Measurements from ENCODE around the gene UPP2. TPM values are rescaled to one million over a fixed set of nuclear protein-coding genes. Genes with fewer than 3 reads are reported as not detected.

The UPP2 gene
- total RNA-seq, 1 experiment from 2014 or later: not detected

DNA sequence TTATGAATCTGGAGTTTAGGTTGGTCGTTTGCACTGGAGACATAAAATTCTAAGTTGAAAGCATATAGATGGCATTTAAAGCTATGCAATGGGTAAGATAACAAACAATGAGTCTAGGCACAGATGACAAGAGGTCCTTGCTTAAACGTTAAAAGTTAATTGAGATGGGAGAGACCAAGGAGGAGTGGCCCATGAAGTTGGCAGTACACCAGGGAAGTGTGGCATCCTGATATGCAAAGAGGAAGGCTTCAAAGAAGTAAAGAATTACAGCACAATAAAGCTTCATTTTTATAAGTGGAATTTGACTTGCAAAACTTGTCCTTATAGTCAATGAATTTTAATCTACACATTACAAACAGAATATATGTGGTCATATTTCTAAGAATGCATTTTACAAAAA is 23.2 kb downstream of the UPP2 start:
- no TSS peak for BruUV-seq (replicated peaks)
- H3K27me3 ChIP-seq (ENCODE audit: insufficient read depth, low read depth): no peaks in the 10 kb centered on the region
- POLR2A ChIA-PET (ENCODE audit: unreplicated experiment): no interaction called here
- no peak for TF ChIP-seq EZH2 (IDR thresholded peaks at IDR 0.05; ENCODE audit: low read depth)
- no peak for TF ChIP-seq CTCF (conservative IDR thresholded peaks at IDR 0.05)
- no peaks in the 10 kb centered on the region for H4K20me1 ChIP-seq (ENCODE audit: insufficient read depth)
- H3F3A ChIP-seq (ENCODE audit: insufficient read depth, low read depth): no peaks in the 10 kb centered on the region
- H3K36me3 ChIP-seq (ENCODE audit: low read depth): no peaks in the 10 kb centered on the region
- DNase-seq: no peak
- no peaks in the 10 kb centered on the region for H3K9me3 ChIP-seq (ENCODE audit: insufficient read depth, low read depth)
- H2AFZ ChIP-seq: no peak overlapping the region
- H3K4me1 ChIP-seq (replicated peaks; ENCODE audit: insufficient read depth): no peaks in the 10 kb centered on the region
- no peaks in the 10 kb centered on the region for H3K79me2 ChIP-seq (ENCODE audit: low read depth)
- H3K27ac ChIP-seq: no peak overlapping the region
- no peak overlapping the region for H3K4me2 ChIP-seq
- no peaks in the 10 kb centered on the region for H3K9me2 ChIP-seq (ENCODE audit: insufficient read depth)
- H3K4me3 ChIP-seq: no peak overlapping the region
- intact Hi-C loops (cut with micrococcal nuclease; ENCODE audit: unreplicated experiment): no loop called here
- CTCF ChIA-PET: no interaction called here

- CTCF ChIA-PET: no interaction called here
- no peak for TF ChIP-seq CTCF (conservative IDR thresholded peaks at IDR 0.05)
- TF ChIP-seq EZH2 (IDR thresholded peaks at IDR 0.05; ENCODE audit: low read depth): no peak
- intact Hi-C loops (cut with micrococcal nuclease; ENCODE audit: unreplicated experiment): no loop called here
- Histone ChIP-seq H3K27me3 (ENCODE audit: insufficient read depth, low read depth) (no peaks in the 10 kb centered on the region), H3K79me2 (ENCODE audit: low read depth) (no peaks in the 10 kb centered on the region), H3K4me1 (replicated peaks; ENCODE audit: insufficient read depth) (no peaks in the 10 kb centered on the region; the same call in 1 of the 2 replicates), H3K9me2 (ENCODE audit: insufficient read depth) (no peaks in the 10 kb centered on the region), H3K4me3 (no peak overlapping the region), H3K4me2 (no peak overlapping the region), H3K27ac (no peak overlapping the region), H3K9me3 (ENCODE audit: insufficient read depth, low read depth) (no peaks in the 10 kb centered on the region), H2AFZ (no peak overlapping the region), H3K36me3 (ENCODE audit: low read depth) (no peaks in the 10 kb centered on the region), H3F3A (ENCODE audit: insufficient read depth, low read depth) (no peaks in the 10 kb centered on the region), H4K20me1 (ENCODE audit: insufficient read depth) (no peaks in the 10 kb centered on the region)
- POLR2A ChIA-PET (ENCODE audit: unreplicated experiment): interaction anchor here (0.6 kb wide), 1 partner anchor 800 kb away, joined by 10 read pairs; no protein-coding TSS in a partner anchor
- BruUV-seq (replicated peaks): no TSS peak
- DNase-seq: no peak
These were observed 24.3 kb downstream of the UPP2 start for GRCh38 chr2:158125756-158126498.

DNA sequence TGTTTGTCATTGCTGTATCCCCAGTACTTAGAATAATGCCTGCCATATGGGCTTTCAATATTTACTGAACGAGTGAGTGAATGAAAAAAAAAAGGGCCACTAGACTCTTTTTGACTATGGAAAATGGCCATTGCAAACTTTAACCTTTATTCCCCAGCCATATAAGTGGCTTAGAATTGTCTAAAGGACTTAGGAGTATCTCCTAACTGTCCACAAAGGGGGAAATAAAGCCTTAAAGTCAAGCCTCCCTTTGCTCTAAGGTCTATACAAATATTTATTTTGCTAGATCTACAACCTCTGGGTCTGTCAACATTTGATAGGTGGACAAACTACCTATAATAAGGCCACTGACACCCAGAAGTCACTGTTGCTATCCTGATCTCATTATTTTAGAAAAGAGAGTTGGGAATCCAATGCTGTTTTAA is 25.7 kb downstream of the UPP2 start:
- no peak for DNase-seq
- intact Hi-C loops (cut with micrococcal nuclease; ENCODE audit: unreplicated experiment): no loop called here
- ChIA-PET POLR2A (ENCODE audit: unreplicated experiment) (no interaction called here), CTCF (no interaction called here)
- TF ChIP-seq EZH2 (IDR thresholded peaks at IDR 0.05; ENCODE audit: low read depth): no peak
- no peak for TF ChIP-seq CTCF (conservative IDR thresholded peaks at IDR 0.05)
- Histone ChIP-seq H3K27me3 (ENCODE audit: insufficient read depth, low read depth) (no peaks in the 10 kb centered on the region), H4K20me1 (ENCODE audit: insufficient read depth) (no peaks in the 10 kb centered on the region), H3K27ac (no peak overlapping the region), H3K79me2 (ENCODE audit: low read depth) (no peaks in the 10 kb centered on the region), H3K4me1 (replicated peaks; ENCODE audit: insufficient read depth) (no peaks in the 10 kb centered on the region; the same call in 1 of the 2 replicates), H3K9me3 (ENCODE audit: insufficient read depth, low read depth) (no peaks in the 10 kb centered on the region), H3K36me3 (ENCODE audit: low read depth) (no peaks in the 10 kb centered on the region), H3F3A (ENCODE audit: insufficient read depth, low read depth) (no peaks in the 10 kb centered on the region), H3K4me2 (no peak overlapping the region), H3K4me3 (no peak overlapping the region), H2AFZ (no peak overlapping the region), H3K9me2 (ENCODE audit: insufficient read depth) (no peaks in the 10 kb centered on the region)
- BruUV-seq (replicated peaks): no TSS peak
